HG03378 (cell line): ENCODE measurements around the gene NALCN.

Source experiments
- ATAC-seq: cut with Tn5 transposase; IDR thresholded peaks from one replicate; pipeline ENCODE4 v1.9.1; 2021; ENCODE audit warnings: mild to moderate bottlenecking, moderate library complexity; ENCODE audit not compliant: unreplicated experiment

NALCN gene

GRCh38 chr13:101140936-101141335, 275.4 kb downstream of the NALCN start:
- ATAC-seq = no peak

- no peak for ATAC-seq
Observed at GRCh38 chr13:101140087-101140770, 276.1 kb downstream of the NALCN start.

GRCh38 chr13:101139081-101139480, 277.2 kb downstream of the NALCN start:
- no peak for ATAC-seq

GRCh38 chr13:101127741-101128353, 288.5 kb downstream of the NALCN start:
- ATAC-seq = peak; percentile 80

- ATAC-seq = no peak
Observed at GRCh38 chr13:101123028-101123427, 293.3 kb downstream of the NALCN start.

GRCh38 chr13:101121608-101122007, 294.7 kb downstream of the NALCN start:
- ATAC-seq = no peak

GRCh38 chr13:101120007-101120406, 296.3 kb downstream of the NALCN start:
- ATAC-seq = no peak

- no peak for ATAC-seq
Observed at GRCh38 chr13:101116826-101117225, 299.5 kb downstream of the NALCN start.

GRCh38 chr13:101116341-101116740, 300.0 kb downstream of the NALCN start:
- no peak for ATAC-seq

- ATAC-seq = no peak
Observed at GRCh38 chr13:101115762-101116171, 300.5 kb downstream of the NALCN start.

GRCh38 chr13:101111894-101112293, 304.4 kb downstream of the NALCN start:
- no peak for ATAC-seq

GRCh38 chr13:101109005-101109404, 307.3 kb downstream of the NALCN start:
- no peak for ATAC-seq

GRCh38 chr13:101098873-101099272, 317.4 kb downstream of the NALCN start:
- no peak for ATAC-seq

GRCh38 chr13:101092985-101093384, 323.3 kb downstream of the NALCN start:
- ATAC-seq = no peak

GRCh38 chr13:101090287-101090686, 326.0 kb downstream of the NALCN start:
- no peak for ATAC-seq

- ATAC-seq = no peak
Observed at GRCh38 chr13:101085551-101085950, 330.8 kb downstream of the NALCN start.

GRCh38 chr13:101082441-101082840, 333.9 kb downstream of the NALCN start:
- ATAC-seq = no peak

GRCh38 chr13:101080616-101081015, 335.7 kb downstream of the NALCN start:
- no peak for ATAC-seq

GRCh38 chr13:101065329-101065728, 351.0 kb downstream of the NALCN start:
- no peak for ATAC-seq

- ATAC-seq = no peak
Observed at GRCh38 chr13:101059793-101060192, 356.5 kb downstream of the NALCN start.

GRCh38 chr13:101058841-101059240, 357.5 kb downstream of the NALCN start:
- no peak for ATAC-seq

GRCh38 chr13:101053301-101054093, 362.8 kb downstream of the NALCN start:
- ATAC-seq = no peak
